HUES48 (cell line): ENCODE measurements around the gene ATG7.

Source experiments
- H3K27ac ChIP-seq: one replicate; pipeline ENCODE4 v1.7.0; 2013; ENCODE audit warnings: low read depth, low read length, inconsistent platforms
- H3K27me3 ChIP-seq: 2 replicates; pipeline ENCODE4 v1.6.1; 2013; ENCODE audit warnings: mild to moderate bottlenecking, low read length; ENCODE audit not compliant: control insufficient read depth, insufficient read depth
- H3K36me3 ChIP-seq: 2 replicates; pipeline ENCODE4 v1.6.1; 2013; ENCODE audit warnings: low read length; ENCODE audit not compliant: control insufficient read depth, insufficient read depth
- H3K4me1 ChIP-seq: 2 replicates; pipeline ENCODE4 v1.6.1; 2013; ENCODE audit warnings: mild to moderate bottlenecking, low read length; ENCODE audit not compliant: control insufficient read depth, insufficient read depth
- H3K4me3 ChIP-seq: 2 replicates; pipeline ENCODE4 v1.5.1; 2013; ENCODE audit warnings: mild to moderate bottlenecking, low read depth, low read length
- H3K9ac ChIP-seq: 2 replicates; pipeline ENCODE4 v1.6.1; 2013; ENCODE audit warnings: mild to moderate bottlenecking, low read depth, low read length, moderate library complexity
- H3K9me3 ChIP-seq: 2 replicates; pipeline ENCODE4 v1.6.1; 2013; ENCODE audit warnings: low read length; ENCODE audit not compliant: control insufficient read depth, insufficient read depth

Gene ATG7

DNA sequence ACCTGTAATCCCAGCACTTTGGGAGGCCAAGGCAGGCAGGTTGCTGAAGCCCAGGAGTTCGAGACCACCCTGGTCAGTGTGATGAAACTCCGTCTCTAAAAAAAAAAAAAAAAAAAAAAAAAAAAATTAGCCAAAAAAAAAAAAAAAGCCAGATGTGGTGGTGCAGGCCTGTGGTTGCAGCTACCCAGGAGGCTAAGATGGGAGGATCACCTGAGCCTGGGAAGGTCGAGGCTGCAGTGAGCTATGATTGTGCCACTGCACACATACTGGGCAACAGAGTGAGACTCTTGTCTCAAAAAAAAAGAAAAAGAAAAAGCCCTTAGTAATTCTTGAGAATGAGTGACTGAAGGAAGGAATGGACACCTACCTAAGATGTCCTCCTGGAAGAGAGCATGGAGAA, 266.4 kb downstream of the ATG7 start:
- H3K9ac ChIP-seq: no peak overlapping the region
- no peak overlapping the region for H3K4me3 ChIP-seq
- H3K9me3 ChIP-seq: no peaks in the 10 kb centered on the region
- H3K4me1 ChIP-seq: no peaks in the 10 kb centered on the region
- no peaks in the 10 kb centered on the region for H3K36me3 ChIP-seq
- no peak overlapping the region for H3K27ac ChIP-seq
- H3K27me3 ChIP-seq: no peaks in the 10 kb centered on the region

DNA sequence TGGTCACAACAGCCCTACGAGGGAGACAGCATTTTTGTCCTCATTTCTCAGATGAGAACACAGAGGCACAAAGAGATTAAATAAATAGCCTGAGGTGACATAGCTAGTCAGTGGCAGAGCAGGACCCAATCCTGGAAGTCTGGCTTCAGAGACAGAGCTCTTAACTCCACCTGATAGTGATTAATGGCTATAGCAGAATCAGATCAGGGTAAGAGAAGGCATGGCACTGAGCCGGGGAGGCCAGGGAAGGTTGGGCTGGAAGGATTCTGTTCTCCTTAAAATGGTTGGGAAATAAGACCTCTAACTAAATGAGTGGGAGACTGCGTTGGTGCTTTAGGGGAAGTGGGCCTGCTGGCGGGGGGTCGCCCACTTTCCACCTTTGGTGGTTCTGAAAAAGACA, 267.0 kb downstream of the ATG7 start:
- Histone ChIP-seq H3K27ac (no peak overlapping the region), H3K9ac (no peak overlapping the region), H3K4me1 (no peaks in the 10 kb centered on the region), H3K36me3 (no peaks in the 10 kb centered on the region), H3K4me3 (no peak overlapping the region), H3K9me3 (no peaks in the 10 kb centered on the region), H3K27me3 (no peaks in the 10 kb centered on the region)

DNA sequence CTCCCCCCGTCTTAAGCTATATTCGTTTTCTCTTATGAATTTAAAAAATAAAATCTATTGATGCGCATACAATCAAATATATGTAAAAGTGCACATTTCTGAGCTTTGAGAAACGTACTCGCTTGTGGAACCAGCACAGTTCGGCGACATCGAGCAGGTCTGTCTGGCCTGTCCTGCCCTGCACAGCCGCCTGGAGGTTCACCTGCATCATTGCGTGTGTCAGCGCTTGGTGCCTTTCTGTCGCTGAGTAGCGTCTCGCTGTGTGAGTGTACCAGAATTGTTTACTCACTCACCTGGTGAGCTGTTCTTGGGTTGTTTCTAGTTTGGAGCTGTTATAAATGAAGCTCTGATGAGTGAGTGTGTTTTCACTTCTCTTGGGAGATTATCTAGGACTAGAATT, 267.5 kb downstream of the ATG7 start:
- no peaks in the 10 kb centered on the region for H3K36me3 ChIP-seq
- no peak overlapping the region for H3K4me3 ChIP-seq
- no peaks in the 10 kb centered on the region for H3K9me3 ChIP-seq
- no peak overlapping the region for H3K27ac ChIP-seq
- no peaks in the 10 kb centered on the region for H3K27me3 ChIP-seq
- no peak overlapping the region for H3K9ac ChIP-seq
- no peaks in the 10 kb centered on the region for H3K4me1 ChIP-seq

GRCh38 chr3:11541321-11542303, 269.4 kb downstream of the ATG7 start:
- Histone ChIP-seq H3K4me1 (no peaks in the 10 kb centered on the region), H3K9me3 (no peaks in the 10 kb centered on the region), H3K27me3 (no peaks in the 10 kb centered on the region), H3K4me3 (no peak overlapping the region), H3K9ac (no peak overlapping the region), H3K36me3 (no peaks in the 10 kb centered on the region), H3K27ac (no peak overlapping the region)

GRCh38 chr3:11542551-11542950, 270.4 kb downstream of the ATG7 start:
- Histone ChIP-seq H3K36me3 (no peaks in the 10 kb centered on the region), H3K9me3 (no peaks in the 10 kb centered on the region), H3K4me3 (no peak overlapping the region), H3K4me1 (no peaks in the 10 kb centered on the region), H3K9ac (no peak overlapping the region), H3K27me3 (no peaks in the 10 kb centered on the region), H3K27ac (no peak overlapping the region)

- H3K27me3 ChIP-seq: no peaks in the 10 kb centered on the region
- H3K36me3 ChIP-seq: no peaks in the 10 kb centered on the region
- no peaks in the 10 kb centered on the region for H3K4me1 ChIP-seq
- H3K27ac ChIP-seq: no peak overlapping the region
- no peaks in the 10 kb centered on the region for H3K9me3 ChIP-seq
- no peak overlapping the region for H3K4me3 ChIP-seq
- H3K9ac ChIP-seq: no peak overlapping the region
Measured at GRCh38 chr3:11543141-11543947, 271.1 kb downstream of the ATG7 start.

GRCh38 chr3:11543948-11544387, 271.8 kb downstream of the ATG7 start:
- Histone ChIP-seq H3K4me1 (no peaks in the 10 kb centered on the region), H3K9me3 (no peaks in the 10 kb centered on the region)

DNA sequence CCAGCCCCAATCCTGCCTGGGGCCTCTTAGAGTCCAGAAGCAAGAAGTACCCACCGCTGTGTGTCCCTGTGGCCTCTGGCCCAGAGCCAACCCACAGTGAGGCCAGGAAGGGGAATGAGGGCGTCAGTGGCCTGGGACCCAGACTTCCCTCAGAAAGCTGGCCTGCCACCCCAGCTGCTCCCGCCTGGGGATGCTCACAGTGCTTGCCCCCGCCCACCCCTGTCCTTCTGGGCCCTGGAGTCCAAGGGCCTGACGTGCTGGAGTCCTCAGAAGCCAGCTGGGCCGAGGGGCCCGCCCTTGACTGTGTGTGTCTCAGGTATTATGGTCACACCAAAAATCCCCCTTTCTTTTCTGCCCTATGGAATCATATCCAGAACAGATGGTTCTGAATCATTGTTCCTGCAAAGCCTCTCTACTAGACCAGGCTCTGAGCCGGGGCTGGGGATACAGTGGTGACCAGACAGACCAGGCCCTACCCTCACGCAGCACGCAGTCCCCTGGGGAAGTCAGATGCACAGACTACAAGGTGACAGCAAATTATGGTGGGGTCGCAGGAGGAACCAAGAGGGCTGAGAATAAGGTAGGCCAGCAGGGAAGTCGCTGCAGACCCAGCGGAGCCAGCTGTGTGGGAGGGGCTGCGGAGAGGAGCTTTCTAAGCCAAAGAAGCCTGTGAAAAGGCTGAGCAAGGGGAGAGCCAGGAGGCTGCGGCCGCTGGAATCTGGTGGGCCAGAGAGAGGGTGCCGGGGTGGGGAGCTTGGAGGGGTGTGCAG, 272.4 kb downstream of the ATG7 start:
- Histone ChIP-seq H3K9me3 (no peaks in the 10 kb centered on the region), H3K27ac (no peak overlapping the region), H3K4me1 (no peaks in the 10 kb centered on the region), H3K4me3 (no peak overlapping the region), H3K9ac (no peak overlapping the region), H3K27me3 (no peaks in the 10 kb centered on the region), H3K36me3 (no peaks in the 10 kb centered on the region)

More at GRCh38 chr3:11543948-11544387, 271.8 kb downstream of the ATG7 start:
- Histone ChIP-seq H3K27ac (no peak overlapping the region), H3K9ac (no peak overlapping the region), H3K27me3 (no peaks in the 10 kb centered on the region), H3K36me3 (no peaks in the 10 kb centered on the region), H3K4me3 (no peak overlapping the region)

DNA sequence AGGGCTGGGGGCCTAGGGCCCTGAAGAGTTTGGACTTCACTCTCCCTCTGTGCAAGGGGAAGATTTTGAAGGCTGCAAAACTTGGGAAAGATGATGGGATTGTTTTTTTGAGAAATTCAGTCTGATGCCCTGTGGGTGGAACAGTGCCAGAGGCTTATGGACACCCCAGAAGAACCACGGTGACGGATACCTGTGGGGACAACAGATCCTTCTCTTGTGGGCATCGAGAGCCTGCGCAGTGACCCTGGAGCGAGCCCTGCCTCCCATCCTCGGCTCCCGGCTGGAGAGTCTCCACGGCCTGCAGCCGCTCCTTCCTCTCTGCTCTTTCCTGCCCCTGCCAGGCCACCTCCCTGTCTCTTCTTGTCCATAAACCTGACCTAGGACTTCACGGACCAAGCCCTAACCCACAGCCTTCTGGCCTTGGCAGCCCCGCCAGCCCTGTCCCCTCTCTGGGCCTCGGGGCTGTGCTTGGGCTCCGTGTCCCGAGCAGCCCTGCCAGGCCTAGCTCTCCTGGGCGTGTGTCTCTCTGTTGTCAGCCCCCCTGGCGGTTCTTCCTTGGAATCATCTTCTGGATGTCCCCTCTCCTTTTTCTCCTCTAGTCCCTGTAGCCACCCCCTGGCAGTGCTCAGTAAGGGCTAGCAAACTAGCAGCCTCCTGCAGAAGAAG, 273.1 kb downstream of the ATG7 start:
- H3K9me3 ChIP-seq: no peaks in the 10 kb centered on the region
- H3K36me3 ChIP-seq: no peaks in the 10 kb centered on the region
- H3K9ac ChIP-seq: no peak overlapping the region
- no peaks in the 10 kb centered on the region for H3K27me3 ChIP-seq
- H3K27ac ChIP-seq: no peak overlapping the region
- H3K4me3 ChIP-seq: no peak overlapping the region
- no peaks in the 10 kb centered on the region for H3K4me1 ChIP-seq

- H3K4me3 ChIP-seq: no peak overlapping the region
- no peaks in the 10 kb centered on the region for H3K4me1 ChIP-seq
- H3K27me3 ChIP-seq: no peaks in the 10 kb centered on the region
- H3K9ac ChIP-seq: no peak overlapping the region
- H3K27ac ChIP-seq: no peak overlapping the region
- no peaks in the 10 kb centered on the region for H3K9me3 ChIP-seq
- H3K36me3 ChIP-seq: no peaks in the 10 kb centered on the region
Measured at GRCh38 chr3:11546657-11547302, 274.6 kb downstream of the ATG7 start.
